T1000 (cell line): ENCODE results near the gene AVPI1.
"Not testable (repeated sequence)": the region's sequence is repeated elsewhere in the genome, so short reads cannot be mapped to it uniquely, and the experiment has no call there.

Source experiments
- DNase-seq: peaks from one replicate; lab custom pipeline; 2025; ENCODE audit warnings: mixed read lengths; lab: John Stamatoyannopoulos, UW

The AVPI1 gene

DNA sequence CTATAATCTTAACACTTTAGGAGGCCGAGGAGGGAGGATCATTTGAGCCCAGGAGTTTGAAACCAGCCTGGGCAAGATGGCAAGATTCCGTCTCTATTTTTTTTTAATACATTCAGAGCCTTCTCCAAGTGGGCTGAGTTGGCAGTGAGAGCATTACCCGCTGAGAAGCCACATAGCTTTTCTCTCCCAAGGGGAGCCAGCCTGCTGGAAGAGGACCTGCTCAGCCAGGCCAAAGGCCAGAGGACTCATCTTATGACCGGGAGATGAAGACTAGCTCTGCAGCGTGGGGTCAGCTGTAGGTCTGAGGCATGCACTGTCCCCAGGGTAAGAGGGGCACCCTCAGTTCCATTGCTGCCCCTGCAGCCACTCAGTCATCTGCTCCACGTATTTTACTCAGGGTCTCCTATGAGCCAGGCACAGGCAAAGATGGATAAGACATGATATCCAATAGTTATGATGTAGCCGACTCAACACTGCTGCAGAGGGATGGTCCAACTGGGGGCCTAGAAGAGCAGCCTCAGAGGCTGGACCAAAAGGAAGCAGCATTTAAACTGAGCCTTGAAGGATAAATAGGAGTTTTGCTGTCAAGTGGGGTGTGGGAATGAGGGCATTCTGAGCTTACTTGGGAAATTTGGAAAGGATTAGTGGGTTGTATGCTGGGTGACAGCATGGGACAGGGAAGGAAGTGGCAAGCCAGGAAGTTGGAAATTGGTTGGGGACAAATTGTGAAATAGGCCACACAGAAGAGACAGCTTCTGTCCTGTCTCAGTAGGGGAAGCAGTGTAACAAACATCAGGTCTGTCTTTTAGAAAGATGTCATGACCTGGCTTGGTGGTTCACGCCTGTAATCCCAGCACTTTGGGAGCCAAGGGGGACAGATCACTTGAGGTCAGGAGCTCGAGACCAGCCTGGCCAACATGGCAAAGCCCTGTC, 24.9 kb upstream of the AVPI1 start:
- no peak for DNase-seq

GRCh38 chr10:97708976-97709946, 22.2 kb upstream of the AVPI1 start:
- peak; percentile 51 for DNase-seq

- no peak for DNase-seq
Observed at GRCh38 chr10:97708167-97708566, 21.1 kb upstream of the AVPI1 start.

DNA sequence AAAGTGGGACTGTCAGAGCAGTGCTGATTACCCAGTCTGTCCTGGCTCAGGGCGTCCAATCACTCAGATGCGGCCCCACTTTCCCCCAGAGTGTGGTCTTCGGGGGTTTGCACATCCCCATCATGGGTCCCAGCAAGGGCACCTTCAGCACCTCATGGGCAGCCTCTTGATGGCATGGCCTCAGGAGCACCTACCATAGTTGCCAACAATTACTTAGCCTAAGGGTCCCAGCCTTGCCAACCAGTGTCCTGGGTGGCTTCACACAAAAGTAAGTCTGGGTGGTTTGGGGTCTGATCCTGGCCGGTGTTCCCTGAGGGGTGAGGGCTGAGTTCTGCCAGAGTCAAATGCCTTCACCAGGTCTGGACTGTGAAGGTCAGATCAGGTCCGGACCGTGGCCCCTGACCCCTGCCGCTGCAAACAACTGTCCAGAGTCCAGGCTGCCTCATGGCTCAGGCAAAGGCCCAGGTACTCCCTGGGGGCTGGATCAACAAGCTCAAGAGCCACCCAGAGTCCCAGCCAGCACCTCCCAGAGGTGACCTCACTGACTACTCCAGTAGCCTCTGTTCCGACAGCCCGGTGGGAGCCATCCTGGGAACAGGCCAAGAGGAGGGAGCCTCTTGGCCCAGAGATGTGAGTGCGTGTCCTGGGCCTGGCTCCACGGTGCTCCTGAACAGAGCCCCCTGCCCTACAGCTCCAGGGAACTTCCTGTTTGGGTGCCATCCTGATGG, 20.3 kb upstream of the AVPI1 start:
- DNase-seq: no peak

DNA sequence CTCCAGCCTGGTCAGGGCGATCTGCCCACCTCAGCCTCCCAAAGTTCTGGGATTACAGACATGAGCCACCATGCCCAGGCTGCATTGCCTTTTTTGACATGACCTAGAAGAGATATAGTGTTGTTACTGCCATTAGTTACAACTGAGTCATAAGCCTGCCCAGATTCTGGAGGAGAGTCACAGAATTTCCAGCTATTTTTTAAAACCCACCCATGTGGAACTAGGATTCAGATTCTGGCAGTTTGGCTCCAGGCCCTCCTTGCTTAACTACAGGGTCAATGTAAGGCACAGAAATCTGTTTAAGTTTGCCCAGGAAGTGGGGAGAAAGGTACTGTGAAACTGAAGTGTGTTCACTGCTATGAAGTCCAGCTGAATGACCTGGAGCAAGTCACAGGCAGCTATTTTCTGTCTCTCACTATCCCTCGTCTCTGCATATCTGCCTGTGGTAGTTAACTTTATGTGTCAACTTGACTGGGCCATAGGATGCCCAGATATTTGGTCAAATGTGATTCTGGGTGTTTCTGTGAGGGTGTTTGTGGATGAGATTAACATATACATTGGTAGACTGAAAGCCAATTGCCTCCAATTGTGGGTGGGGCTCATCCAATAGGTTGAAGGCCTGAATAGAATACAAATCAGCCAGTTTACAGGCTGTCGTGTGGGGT, 18.1 kb upstream of the AVPI1 start:
- no peak for DNase-seq

DNA sequence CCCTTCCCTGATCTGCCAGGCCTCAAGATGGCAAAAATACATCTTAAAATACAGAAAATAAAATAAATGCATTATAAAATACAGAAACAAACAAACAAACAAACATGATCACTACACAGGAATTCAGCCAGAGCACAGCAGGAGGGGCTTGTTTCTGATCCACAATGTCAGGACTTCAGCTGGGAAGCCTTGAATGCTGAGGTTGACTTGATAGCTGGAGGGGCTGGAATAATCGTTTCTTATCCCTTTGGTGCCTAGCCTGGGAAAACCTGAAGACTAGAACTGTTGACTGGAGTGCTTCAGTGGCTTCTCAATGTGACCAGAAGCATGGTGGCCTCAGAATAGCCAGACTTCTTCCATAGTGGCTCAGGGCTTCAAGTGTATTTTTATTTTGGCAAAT, 17.3 kb upstream of the AVPI1 start:
- DNase-seq: no peak

DNA sequence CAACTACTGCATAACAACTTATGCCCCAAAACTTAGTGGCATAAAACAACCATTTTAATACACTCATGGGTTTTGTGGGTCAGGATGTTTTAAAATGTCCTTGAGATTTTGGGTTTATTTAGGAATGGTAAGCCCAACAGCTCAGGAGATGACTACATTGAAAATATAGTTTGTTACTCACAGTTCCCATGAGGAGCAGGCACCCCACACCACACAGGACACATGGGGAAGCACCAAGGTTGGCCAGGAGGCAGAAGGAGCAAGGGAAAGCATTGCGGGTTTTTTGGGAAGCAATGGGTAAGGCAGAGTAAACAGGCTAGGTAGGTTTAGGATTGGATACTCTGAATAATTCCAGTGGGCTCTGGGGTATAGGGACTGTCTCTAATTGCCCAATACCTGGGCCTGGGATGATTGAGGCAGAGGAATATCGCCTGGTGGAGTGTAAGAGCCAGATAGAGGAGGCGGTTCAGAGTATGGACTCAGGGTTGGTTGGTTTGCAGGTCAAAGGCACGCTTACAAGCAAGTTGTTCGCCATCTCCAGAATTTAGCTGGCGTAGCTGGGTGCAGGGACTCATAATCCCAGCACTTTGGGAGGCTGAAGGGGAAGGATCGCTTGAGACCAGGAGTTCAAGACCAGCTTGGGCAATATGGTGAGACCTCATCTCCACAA, 16.5 kb upstream of the AVPI1 start:
- no peak for DNase-seq

DNA sequence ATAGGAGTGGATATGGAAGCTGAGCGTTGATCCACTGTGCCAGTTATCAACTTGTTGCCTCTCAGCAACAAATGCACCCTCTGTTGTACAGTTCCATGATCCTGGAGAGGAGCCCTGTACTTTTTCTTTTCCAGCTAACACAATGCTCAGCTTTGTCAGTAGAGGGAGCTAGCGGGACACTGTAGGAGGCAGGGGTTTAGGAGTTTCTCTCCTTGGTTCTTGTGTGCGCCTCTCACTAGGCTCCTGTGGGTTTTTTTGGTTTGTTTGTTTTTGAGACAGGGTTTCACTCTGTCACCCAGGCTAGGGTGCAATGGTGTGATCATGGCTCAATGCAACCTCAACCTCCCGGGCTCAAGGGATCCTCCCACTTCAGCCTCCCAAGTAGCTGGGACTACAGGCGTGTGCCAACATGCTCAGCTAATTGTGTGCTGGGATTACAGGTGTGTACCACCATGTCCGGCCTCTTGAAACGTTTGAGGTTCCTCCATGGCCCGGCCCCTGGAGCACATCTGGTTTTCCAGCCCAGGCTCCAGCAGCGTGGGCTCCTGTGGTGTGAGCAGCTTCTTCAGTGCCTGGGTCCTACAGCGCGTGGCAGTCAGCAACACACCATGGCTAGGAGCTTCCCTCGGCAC, 14.5 kb upstream of the AVPI1 start:
- peak; percentile 46 for DNase-seq

DNA sequence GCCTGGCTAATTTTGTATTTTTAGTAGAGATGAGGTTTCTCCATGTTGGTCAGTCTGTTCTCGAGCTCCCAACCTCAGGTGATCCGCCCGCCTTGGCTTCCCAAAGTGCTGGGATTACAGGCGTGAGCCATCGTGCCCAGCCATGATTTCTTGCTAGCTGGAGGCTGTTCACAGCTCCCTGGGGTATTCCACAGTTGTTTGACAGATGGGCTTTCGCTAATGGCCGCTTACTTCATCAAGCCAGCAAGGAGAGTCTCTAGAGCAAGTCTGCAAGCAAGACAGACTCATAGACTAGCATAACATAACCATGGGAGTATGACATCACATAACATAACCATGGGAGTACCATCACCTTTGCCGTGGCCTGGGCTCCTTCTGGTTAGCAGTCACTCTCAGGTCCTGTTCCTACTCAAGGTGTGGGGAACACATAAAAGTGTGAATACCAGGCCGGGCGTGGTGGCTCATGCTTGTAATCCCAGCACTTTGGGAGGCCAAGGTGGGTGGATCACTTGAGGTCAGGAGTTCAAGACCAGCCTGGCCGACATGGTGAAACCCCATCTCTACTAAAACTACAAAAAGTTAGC, 11.1 kb upstream of the AVPI1 start:
- not testable (repeated sequence) for DNase-seq

GRCh38 chr10:97690133-97690532, 3.1 kb upstream of the AVPI1 start:
- no peak for DNase-seq

- DNase-seq: peak; percentile 88
Observed at GRCh38 chr10:97689559-97690020, 2.5 kb upstream of the AVPI1 start.

- DNase-seq: no peak
Observed at GRCh38 chr10:97687785-97688781, 1.0 kb upstream of the AVPI1 start.

- no peak for DNase-seq
Observed at GRCh38 chr10:97686301-97686961, 610 bp downstream of the AVPI1 start.

DNA sequence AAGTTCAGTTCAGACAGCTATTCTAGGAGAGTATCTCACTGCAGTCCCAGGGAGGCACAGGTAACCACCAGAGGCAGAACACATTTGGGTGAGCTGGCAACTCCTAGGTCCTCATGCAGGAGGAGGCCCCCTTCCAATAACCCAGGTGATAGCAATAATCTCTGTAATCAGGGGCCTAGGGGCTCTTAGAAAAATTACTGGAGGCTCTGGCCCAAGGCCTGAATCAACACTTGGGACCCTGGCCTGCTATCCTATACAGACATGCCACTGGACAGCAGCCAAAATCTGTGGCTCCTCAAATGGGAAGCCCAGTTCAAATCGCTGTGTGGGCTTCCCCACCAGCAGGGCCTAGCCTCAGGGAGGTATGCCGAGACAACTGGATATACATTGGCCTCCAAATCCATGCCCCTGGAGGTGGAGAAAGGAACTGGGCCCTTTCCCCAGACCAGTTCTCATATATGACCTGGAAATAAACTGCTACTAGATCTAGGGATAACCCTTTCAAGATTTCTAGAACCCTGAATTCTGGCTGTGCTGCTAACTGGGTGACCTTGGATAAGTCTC, 1.6 kb downstream of the AVPI1 start:
- DNase-seq: no peak

- no peak for DNase-seq
Observed at GRCh38 chr10:97684866-97685394, 2.1 kb downstream of the AVPI1 start.

GRCh38 chr10:97684368-97684713, 2.7 kb downstream of the AVPI1 start:
- not testable (repeated sequence) for DNase-seq

DNA sequence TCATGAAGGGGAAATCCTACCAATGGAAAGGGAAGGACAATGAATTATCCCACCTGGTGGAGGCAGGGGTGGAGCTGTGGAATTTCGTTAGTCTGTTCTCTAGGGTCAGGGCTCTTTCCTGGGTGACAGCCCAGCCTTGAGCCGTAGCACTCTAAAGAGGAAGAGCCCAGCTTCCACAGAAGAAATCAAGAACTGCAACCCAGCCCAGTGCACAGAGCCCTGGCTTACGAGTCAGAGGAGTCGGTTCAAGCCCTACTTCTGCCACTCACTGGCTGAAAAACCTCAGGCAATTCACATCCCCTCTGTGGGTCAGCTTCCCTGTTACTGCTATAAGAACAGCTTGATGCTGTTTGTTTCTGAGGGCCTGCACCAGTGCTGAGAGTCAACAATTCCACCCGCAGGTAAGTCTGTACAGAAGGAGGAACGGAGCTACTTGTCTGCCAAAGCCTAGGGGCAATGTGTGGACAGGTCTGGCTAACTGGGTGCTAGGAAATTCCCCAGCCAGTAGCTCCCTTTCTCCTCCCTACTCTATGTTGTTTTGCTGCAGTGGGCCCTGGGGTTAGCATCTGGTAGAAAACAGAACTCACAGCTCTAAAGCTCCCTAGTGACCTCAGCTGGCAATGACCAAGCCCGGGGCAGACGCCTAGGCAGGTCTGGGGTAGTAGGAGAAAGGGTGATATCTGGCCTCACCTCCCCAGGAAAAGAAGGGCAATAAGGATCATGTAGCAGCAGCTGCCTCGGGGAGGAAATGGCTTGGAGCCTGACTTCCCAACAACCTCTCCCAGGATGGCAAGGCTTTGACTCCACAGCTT, 3.3 kb downstream of the AVPI1 start:
- peak; percentile 24 for DNase-seq
